ENCODE results near the gene PTPN3.

The PTPN3 gene

DNA sequence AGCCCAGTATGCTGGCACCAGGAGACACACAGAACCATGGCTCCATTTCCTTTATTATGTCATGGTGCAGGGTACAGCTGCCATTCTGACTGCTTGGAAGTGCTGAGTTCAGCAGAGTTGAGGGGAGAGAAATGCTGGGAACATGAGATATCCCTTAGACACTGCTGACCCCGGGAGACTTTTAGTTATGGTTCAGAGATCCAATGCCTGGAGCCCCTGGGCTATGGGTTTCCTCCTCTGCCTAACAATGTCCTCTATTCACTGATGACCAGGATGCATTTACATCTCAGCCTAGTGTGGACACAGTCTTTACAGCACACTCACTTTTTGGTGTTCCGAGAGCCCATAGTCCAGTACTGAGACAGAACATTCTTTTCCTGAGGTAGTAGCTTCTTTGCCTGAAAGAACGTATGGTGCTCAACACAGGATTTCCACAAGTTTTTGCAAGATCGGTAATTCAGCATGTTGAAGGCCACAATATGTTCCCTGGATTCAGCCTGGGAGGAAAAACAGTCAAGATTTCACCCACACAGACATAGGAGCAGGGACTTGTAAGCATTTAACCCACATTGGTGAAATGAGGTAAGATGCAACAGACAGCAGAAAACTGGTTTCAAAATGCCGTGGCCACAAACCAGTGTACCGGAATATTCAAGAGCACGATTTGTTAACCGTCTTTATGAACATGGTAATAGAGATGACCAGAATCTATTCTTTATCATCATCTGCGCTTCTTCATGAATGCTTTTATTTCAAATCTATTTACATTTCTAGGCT, 71.3 kb downstream of the PTPN3 start:
- DNase-seq (ENCODE audit: low read depth, low spot score), result no peak

DNA sequence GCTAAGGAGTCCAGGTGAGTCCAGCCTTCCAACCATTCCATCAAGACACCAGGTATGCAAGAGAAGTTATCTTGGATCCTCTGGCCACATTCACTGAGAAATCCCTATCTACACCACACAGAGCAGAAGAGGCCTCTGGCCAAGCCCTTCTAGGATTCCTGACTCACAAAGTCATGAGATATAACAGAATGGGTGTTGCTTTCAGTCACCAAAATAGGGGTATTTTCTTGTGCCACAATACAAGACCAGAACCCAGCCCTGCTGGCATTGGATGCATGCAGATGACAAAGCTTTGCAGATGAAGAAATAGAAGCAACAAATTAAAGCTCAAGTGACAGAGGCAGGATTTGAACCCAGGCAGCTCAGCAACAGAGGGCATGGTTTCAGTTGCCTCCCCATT, 73.5 kb downstream of the PTPN3 start:
- no peak for DNase-seq (ENCODE audit: low read depth, low spot score)

DNA sequence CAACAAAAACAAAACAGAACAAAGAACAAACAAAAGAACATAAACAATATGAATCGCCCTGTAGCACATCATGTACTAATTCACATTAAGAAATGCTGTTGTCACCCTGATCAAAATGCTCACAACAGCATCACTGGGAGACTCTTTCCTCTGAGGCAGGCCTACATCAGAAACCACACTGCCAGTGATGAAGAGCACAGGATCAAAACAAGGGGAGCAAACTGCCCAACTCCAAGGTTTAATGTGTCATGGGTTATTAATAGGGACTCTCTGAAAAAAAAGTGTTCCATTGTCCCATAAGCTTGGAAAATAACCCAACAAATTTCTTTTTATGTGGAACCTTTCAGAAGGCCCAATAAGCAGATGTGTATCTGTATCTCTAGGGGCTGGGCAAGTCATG, 74.2 kb downstream of the PTPN3 start:
- no peak for DNase-seq (ENCODE audit: low read depth, low spot score)

DNA sequence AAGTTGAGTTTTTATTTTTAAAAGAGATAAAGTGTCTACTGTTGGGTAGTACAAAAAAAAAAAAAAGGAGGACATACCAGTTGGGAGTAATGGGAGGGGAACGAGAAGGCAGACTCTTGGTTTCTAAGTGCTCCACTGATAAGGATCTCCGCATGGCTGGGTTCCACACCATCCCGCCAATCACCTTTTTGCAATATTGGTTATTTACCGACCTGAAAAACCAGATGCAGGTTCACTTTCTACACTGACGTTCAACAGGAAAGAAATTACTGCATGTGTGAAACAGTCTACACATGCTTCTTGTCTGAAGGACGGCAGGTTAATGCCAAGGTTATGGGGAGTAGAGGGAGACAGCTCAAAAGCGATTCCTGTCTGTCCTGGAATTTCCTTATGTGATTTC, 75.5 kb downstream of the PTPN3 start:
- DNase-seq (ENCODE audit: low read depth, low spot score), result no peak

DNA sequence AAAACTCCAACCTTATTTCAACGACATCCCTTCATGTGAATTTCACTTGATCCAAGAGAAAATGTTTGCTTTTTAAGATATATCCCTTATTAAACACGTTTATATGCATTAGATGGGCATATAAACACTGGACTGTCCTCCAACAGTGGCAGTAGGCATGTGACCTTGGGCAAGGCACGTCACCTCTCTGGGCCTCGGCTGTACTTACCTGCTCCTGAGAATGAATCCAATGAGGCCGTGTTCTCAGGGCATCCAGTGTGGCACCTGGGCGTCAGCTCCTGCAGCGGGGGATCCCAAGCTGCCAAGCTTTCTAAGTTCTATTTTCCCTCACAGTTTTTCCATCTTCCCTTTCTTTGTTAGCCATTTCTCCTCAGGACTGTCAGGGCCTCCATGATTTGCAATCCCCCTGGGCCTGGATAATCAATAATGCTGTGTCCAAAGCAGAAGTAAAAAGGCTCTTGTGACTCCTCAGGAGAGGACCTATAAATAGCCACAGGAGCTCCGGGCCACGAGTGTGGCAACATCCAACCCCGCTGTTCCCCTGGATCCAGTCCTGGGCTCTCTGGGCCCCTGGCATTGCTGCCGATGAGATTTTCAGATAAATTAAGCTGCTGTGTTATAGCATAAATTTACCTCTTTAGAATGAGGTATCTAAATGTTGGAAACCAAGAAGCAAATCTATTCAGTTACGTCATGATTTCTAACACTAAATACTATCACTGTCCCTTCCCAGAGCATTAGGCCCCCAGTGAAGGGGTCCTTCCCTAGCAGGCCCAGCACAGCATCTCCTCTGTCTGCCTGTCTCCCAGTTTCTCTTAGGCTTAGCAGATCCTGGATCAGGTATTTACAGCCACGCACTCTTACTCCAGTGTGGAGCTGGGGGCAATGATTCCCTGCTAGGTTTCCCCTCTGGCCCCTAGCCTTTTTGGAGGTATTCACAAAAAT, 76.8 kb downstream of the PTPN3 start:
- DNase-seq (ENCODE audit: low read depth, low spot score), result no peak

DNA sequence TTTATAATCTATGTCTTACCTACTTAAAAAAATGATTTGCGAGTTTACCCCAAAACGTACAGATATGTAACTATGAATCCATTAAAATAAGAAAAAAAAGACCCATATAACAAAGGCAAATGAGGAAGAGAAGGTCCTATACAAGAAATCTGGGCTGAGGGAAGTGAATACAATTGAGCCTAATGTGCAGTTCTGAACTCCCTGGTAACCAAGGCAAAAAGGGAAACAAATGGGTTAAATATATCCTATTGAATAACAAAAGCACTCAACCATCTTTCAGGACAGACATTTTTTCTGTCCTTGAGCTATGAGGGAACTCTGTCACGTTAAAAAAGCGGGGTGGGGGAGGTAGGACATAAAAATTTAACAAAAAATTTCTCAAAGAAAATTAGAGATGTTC, 78.6 kb downstream of the PTPN3 start:
- DNase-seq (ENCODE audit: low read depth, low spot score), result no peak

DNA sequence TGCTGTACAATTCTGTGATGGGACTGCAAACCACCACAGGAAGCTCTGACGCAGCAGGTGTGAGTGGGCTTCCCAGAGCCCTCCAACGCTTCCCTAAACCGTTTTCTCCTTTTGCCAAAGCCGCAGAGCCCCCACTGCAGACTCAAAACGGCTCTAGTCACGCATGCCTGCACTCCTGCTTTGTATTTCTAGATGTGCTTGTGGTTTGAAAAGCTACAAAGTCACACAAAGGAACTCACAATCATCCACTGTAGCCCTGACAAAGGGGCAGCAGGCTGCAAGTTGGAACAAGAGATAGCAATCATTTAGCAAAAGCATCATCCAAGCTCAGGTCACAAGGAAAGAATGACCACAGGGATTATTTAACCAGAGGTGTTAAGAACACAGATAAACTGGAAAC, 79.3 kb downstream of the PTPN3 start:
- DNase-seq (ENCODE audit: low read depth, low spot score), result no peak

DNA sequence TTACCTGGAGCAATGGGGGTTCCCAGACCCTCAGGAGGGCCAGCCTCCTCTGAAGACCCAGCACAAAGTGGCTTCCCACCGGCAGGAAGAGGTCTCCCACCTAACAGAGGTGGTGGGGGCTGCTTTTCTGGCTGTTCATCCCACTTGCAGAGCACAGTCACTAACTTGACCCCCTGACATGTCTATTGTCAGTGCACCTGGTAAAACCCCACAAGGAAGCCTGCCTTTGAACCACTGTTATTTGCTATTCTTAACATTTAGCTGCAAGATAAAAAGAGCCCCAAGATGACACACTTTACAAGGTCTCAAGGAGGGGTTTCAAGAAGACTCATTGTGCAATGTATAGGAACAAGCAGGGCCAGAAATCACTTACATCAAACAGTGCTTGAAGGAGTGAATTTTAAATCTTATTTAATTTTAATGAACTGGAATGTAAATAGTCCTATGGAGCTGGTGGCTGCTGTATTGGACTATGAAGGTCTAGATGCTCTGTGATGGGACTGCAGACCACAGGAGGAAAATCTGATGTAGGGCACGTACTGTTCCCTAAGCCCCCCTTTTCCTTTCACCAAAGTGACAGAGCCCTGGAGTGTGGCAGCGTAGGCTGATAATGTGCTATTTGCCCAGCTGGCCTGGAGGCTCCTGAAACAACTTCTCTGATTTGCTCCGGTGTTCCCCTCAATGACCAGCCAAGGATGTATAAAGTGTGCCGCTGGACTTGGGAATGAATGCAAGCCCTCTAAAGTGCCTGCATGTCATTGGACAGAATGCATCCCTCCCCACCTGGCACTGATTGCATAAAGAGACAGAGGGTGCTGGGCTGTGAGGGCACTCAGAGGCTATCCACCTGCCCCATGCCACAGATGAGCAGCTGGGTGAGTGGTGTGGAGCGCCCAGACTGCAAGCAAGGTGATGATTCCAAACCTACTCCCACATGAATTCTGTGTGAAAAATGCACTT, 80.2 kb downstream of the PTPN3 start:
- DNase-seq (ENCODE audit: low read depth, low spot score), result no peak

DNA sequence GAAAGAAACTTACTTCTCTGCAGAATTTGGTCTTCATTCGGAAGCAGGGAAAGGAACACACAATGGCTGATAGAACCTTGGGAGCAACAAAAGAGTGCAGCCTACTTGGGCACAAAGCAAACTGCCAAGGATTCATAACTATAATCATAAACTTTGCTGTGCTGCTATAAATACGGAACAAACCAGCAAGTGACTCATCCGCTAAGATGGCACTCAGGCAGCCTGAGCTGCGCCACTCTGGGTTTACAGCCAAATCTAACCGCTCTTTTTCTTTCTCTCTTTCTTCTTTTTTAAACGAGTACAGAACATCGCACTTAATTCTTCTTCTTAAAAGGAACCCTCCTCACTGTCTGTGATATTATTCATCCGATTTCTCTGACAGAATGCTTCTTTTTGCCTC, 81.1 kb downstream of the PTPN3 start:
- no peak for DNase-seq (ENCODE audit: low read depth, low spot score)

DNA sequence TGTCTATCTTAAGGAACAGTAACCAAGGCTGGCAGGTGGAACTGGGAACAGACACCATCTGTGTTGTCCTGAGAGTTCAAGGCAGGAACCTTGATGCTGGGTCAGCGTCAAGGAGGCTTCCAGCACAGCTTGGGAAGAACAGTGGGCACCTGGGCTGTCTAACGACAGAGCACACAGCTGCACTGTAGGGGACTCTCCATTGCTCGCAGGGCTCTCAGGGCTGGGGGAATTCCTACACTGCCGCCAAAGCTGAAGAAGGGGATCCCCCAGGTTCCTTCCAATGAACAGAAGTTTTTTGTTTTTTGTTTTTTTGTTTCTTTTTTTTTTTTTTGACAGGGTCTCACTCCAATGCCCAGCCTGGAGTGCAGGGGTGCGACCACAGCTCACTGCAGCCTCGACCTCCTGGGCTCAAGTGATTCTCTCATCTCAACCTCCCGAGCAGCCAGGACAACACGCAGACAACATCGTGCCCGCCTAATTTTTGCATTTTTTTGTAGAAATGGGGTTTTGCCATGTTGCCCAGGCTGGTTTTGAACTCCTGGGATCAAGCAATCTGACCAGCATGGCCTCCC, 81.9 kb downstream of the PTPN3 start:
- DNase-seq (ENCODE audit: low read depth, low spot score), result no peak

DNA sequence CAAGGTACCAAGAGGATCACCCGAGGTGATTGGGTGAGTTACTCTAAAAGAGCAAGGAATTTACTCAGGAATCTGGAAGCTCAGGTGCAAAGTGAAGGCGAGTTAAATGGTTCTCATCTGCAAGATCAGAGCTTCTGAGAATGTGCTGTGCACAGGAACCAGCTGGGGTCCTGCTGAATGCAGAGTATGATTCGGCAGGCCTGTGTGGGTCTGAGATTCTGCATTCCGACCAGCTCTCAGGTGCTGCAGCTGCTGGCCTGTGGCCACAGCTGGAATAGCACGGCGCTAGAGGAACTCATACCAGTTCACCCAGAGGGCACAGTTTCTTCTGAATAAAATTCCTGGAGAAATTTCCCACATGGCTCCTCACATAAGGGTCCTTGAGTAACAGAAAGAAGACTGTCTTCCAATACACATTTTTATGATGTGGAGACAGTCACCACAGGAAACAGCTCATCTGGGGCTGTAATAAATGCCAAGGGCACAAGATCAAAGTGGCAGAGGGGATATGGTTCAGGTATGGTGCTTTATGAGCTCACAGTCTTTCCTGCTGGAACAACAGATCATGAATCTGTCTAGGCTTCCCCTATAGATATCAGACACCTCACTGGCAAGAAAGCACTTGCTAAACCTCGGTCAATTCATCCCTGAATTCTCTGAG, 83.9 kb downstream of the PTPN3 start:
- DNase-seq (ENCODE audit: low read depth, low spot score), result no peak

DNA sequence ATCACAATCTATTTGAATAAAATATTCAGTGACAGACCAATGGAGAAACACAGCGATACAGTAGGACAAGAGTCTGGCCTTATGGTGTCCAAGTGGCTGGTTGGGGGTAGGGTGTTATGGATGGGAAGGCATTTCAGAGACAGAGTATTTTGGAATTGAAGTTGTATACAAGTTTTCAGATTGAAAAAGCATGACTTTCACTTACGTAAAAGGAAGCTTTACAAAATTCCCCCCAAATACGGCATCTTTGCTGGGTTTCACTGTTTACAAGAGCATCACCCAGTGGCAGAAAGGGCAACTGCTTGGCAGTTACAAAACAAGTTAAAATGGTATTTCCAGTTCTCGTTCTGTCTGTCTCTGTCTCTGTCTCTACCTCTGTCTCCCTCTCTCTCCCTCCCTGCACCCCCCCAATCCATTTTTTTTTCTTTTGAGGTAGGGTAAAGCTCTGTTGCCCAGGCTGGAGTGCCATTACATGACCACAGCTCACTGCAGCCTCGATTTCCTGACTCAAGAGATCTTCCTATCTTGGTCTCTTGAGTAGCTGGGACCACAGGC, 86.2 kb downstream of the PTPN3 start:
- DNase-seq (ENCODE audit: low read depth, low spot score), result no peak

DNA sequence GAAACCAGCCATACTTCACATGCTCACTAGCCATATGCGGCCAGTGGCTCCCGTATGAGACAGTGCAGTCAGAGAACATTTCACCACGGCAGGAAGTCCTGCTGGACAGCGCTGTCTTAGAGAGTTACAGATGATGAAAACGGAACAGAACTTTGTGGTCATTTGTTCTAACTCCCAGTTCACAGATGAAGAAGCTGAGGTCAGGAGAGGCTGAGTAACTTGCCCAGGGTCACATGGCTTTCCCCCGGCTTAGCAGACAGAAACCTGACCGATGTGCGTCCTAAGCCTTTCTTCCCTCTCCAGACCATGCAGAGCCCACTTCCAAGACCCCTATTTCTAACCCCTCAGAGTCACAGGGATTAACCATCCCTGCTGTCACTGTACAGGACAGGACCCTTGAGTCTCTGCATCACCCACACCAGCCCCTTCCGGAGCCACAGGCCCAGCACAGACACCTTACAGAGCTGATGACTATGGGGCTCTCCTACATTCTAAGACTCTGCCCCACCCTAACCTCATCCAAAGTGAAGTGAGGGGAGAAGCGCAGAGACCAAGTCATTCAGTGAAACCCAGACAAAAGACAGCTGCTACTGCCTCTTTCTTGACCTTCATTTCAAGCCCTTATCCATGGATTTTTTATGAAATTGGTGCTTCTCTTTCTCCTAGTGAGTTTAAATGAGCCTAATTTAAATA, 86.9 kb downstream of the PTPN3 start:
- no peak for DNase-seq (ENCODE audit: low read depth, low spot score)

DNA sequence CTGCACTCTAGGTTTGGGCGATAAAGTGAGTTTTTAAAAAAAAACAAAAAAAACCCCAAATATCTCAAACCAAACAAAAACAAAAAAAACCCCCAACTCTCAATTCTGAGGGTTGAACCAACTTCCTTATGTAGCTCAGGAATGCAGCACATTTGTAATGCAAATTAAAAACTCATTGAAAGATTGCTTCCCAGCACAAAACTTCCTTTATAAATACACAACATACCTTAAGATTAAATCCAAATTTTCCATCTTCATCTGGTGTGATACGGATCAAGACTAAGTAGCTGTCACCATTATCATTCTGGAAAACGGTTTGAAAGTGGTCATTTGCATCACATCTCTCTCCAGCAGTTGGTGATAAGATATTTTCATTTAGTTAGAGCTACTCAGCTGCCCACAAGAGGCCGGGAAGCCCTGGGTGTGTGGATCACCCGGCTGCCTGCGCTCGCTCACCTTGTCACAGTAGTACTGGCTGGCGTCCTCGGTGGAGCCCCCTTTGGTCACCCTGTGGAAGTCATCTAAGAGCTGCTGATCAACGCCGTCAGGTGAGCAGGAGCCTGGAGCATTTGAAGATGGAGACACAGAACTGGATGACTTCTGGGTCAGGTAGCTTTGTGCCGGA, 88.2 kb downstream of the PTPN3 start:
- DNase-seq (ENCODE audit: low read depth, low spot score), result no peak

DNA sequence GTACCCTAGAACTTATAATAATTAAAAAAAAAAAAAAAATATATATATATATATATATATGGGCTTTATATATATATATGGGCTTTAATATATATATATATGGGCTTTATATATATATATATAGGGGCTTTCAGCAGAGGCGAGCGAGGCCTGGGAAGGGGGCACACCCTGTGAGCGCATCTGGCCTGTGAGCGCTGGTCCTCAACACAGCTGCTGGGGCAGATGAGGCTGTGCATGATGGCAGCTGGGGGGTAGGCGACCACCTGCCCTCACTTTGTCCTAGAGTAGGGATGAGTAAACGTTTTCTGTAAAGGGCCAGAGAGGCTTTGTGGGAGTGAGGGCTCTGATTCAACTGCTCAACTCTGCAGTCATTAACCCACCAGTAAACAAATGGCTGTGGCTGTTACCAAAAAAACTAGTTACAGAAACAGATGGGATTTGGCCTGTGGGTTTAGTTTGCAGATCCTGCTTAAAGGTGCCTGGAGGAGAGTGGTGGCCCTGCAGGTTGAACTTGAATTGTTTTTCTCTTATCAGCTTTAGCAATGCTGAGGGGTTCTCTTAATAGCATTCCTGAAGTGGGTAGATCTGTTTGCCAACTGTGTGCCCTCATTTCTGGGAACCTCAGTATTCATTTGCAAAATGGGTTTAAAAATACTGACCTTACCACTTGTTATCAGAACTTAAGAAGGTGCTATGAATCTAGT, 89.2 kb downstream of the PTPN3 start:
- no peak for DNase-seq (ENCODE audit: low read depth, low spot score)

DNA sequence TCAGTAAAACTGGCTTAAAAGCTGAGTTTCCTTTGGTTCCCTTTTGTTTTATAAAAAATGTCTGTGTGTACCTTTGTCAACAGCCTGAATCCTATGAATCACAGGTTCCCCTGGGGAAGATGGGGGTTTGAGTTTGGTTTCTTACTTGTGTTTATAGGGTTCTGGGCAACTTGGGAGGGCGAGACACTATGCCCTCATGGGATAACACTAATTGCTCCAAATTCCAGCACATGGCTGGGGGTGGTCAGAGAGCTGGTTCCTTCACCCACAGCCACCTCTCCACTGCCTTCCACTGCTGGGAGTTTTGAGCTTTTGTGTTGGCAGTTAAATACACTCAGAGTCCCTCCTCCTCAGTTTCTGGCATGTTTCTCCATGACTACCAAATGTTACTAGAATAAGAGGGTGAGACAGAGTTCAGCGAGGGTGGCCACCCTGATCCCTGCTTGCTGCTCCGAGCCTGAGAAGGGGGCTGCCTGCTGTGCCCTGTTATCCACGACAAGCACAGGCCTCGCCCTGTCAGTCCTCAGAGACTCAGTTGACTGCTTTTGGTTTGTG, 94.3 kb downstream of the PTPN3 start:
- DNase-seq (ENCODE audit: low read depth, low spot score), result no peak

DNA sequence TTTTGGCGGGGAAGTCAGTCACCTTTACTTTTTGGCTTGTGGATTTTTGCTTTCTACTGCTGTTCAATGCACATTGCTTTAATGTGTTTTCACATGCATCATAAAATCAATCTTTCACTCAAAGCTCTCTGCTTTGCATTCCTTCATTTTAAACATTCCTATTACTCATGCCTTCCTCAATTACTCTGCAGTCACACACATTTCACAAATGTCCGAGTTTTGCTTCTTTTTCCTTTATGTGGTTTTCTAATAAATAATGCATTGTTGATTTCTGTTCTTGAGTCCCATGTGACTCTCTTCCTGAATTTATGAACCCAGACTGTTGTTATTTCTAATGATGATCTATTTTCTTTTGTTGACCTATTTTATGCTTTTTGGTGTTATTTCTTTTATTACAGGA, 95.0 kb downstream of the PTPN3 start:
- no peak for DNase-seq (ENCODE audit: low read depth, low spot score)

DNA sequence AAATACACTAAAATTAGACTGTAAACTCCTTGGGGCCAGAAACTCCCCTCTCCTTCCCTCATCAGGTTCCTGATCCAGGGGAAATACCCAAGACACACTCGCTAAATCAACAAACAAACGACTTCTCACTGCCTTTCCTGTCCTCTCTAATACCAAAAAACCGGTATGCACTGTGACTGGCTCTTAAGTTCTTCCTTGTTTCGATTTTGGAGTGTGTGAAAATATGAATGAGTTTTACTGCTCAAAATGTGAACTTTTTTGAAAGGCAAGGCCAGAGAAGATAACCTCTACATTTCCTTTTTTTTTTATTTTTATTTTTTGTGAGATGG, 96.2 kb downstream of the PTPN3 start:
- no peak for DNase-seq (ENCODE audit: low read depth, low spot score)

Data from activated naive CD8-positive, alpha-beta T cell treated with anti-CD3 and anti-CD28 coated beads, Interleukin-2, amount 50 U/mL, for 16 hours (primary cell).